ENCODE data around the gene MAML3.

DNA sequence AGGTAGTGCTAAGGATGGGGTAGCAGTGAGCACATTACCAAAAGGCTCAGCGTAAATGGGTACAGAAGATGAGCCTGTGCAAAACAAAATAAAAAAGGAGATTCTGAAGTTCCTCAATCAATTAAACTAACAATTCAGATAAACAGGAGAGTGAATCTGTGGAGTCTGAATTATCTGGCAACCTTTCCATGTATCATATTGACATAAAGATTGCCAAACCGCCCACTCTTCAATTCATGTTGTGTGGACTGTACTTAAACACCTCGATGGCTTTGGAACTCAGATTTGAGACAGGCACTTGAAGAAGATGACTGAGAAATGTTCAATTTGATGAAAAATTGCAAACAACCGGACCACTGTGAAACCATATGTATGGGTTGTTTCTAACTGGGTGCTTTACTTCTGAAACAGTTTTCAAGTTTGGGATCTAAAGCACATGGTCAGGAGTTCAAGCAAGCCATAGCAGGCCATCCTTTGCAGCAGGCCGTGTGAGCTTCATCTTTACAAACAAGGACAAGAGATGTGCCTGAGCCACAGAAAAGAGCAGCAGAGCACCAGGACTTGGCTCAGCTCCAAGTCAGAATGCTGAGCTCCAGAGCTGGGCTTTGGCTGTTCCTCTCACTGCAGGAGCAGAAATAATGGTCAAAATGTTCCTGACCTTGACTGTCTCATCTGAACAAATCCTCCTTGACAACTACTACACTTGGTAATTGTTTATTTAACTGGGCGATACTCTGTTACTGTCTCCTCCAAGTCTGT is 380.2 kb downstream of the MAML3 start:
- TF ChIP-seq CTCF (IDR thresholded peaks at IDR 0.05): no peak
- no peak for TF ChIP-seq POLR2A (IDR thresholded peaks at IDR 0.05)
- TF ChIP-seq EP300 (IDR thresholded peaks at IDR 0.05; ENCODE audit: low read depth): no peak
- no peak for TF ChIP-seq POLR2AphosphoS5 (IDR thresholded peaks at IDR 0.05)

Measured in transverse colon (tissue), 4 donors.